HepG2 (cell line): ENCODE results near the gene CACNA1H. TPM values are rescaled to one million over a fixed set of nuclear protein-coding genes. Genes with fewer than 3 reads are reported as not detected.

Experiments
- ATF1 ChIP-seq: IDR thresholded peaks from 2 replicates; pipeline ENCODE4 v1.6.1; 2016; ENCODE audit warnings: mild to moderate bottlenecking, control low read depth
- BRCA1 ChIP-seq: sonication (generic); formaldehyde crosslinking; IDR thresholded peaks from 2 replicates; pipeline ENCODE4 v1.4.0; 2020; ENCODE audit warnings: missing genetic modification reagents
- CENPBD1 ChIP-seq: sonication (generic); formaldehyde crosslinking; IDR thresholded peaks from 2 replicates; pipeline ENCODE4 v1.8.0; 2022; ENCODE audit warnings: missing genetic modification reagents, low read depth, mild to moderate bottlenecking, borderline replicate concordance
- CSRNP1 ChIP-seq: sonication (generic); formaldehyde crosslinking; IDR thresholded peaks from 2 replicates; pipeline ENCODE4 v1.8.1; 2023; ENCODE audit warnings: mild to moderate bottlenecking, missing genetic modification reagents
- FOXM1 ChIP-seq: sonication (generic); formaldehyde crosslinking; IDR thresholded peaks from 2 replicates; pipeline ENCODE4 v1.5.0; 2020; ENCODE audit warnings: missing genetic modification reagents
- GPN1 ChIP-seq: sonication (generic); formaldehyde crosslinking; IDR thresholded peaks from 2 replicates; pipeline ENCODE4 v1.5.1; 2020; ENCODE audit warnings: missing genetic modification reagents, borderline replicate concordance
- KAT7 ChIP-seq: IDR thresholded peaks from 2 replicates; pipeline ENCODE4 v1.6.1; 2018; ENCODE audit warnings: borderline replicate concordance, missing compliant biosample characterization
- KLF6 ChIP-seq: IDR thresholded peaks from 2 replicates; pipeline ENCODE4 v1.8.0; 2016; ENCODE audit warnings: missing biosample characterization, missing genetic modification reagents
- MEIS1 ChIP-seq: sonication (generic); formaldehyde crosslinking; IDR thresholded peaks from 2 replicates; pipeline ENCODE4 v1.9.0; 2021; ENCODE audit warnings: mild to moderate bottlenecking, missing genetic modification reagents, moderate library complexity, borderline replicate concordance
- MXD1 ChIP-seq: sonication (generic); formaldehyde crosslinking; IDR thresholded peaks from 2 replicates; pipeline ENCODE4 v1.4.0; 2020; ENCODE audit warnings: mild to moderate bottlenecking, missing genetic modification reagents
- NR1H2 ChIP-seq: sonication (generic); formaldehyde crosslinking; IDR thresholded peaks from 2 replicates; pipeline ENCODE4 v1.8.1; 2022; ENCODE audit warnings: low read depth, missing genetic modification reagents, borderline replicate concordance
- POLR2G ChIP-seq: fragments of 200-400 bp; formaldehyde crosslinking; IDR thresholded peaks from 2 replicates; pipeline ENCODE4 v1.6.1; 2018; ENCODE audit warnings: mild to moderate bottlenecking, low read depth, low read length, moderate library complexity
- PTBP1 ChIP-seq: fragments of 200-400 bp; formaldehyde crosslinking; IDR thresholded peaks from 2 replicates; pipeline ENCODE4 v1.6.1; 2018; ENCODE audit warnings: low read length, low read depth; ENCODE audit not compliant: poor library complexity, severe bottlenecking
- SSRP1 ChIP-seq: IDR thresholded peaks from 2 replicates; pipeline ENCODE4 v1.6.1; 2016; ENCODE audit warnings: control low read depth
- THAP11 ChIP-seq: IDR thresholded peaks from 2 replicates; pipeline ENCODE4 v1.6.1; 2016; ENCODE audit warnings: missing biosample characterization, missing genetic modification reagents
- THRA ChIP-seq: sonication (generic); formaldehyde crosslinking; IDR thresholded peaks from 2 replicates; pipeline ENCODE4 v1.4.0; 2020; ENCODE audit warnings: missing genetic modification reagents, borderline replicate concordance
- ZBTB43 ChIP-seq: sonication (generic); formaldehyde crosslinking; conservative IDR thresholded peaks from 2 replicates; pipeline ENCODE4 v1.4.0; 2020; ENCODE audit warnings: missing genetic modification reagents
- ZEB1 ChIP-seq: IDR thresholded peaks from 2 replicates; pipeline ENCODE4 v1.6.1; 2012; ENCODE audit warnings: mild to moderate bottlenecking, low read depth, inconsistent platforms; ENCODE audit not compliant: insufficient replicate concordance
- ZNF101 ChIP-seq: sonication (generic); formaldehyde crosslinking; IDR thresholded peaks from 2 replicates; pipeline ENCODE4 v1.4.0; 2020; ENCODE audit warnings: mild to moderate bottlenecking, low read depth, missing genetic modification reagents, borderline replicate concordance
- ZNF292 ChIP-seq: sonication (generic); formaldehyde crosslinking; IDR thresholded peaks from 2 replicates; pipeline ENCODE4 v1.8.1; 2022; ENCODE audit warnings: mild to moderate bottlenecking, low read depth, missing genetic modification reagents, borderline replicate concordance
- ZNF430 ChIP-seq: sonication (generic); formaldehyde crosslinking; IDR thresholded peaks from 2 replicates; pipeline ENCODE4 v1.9.0; 2021; ENCODE audit warnings: mild to moderate bottlenecking, missing genetic modification reagents
- ZNF891 ChIP-seq: sonication (generic); formaldehyde crosslinking; IDR thresholded peaks from 2 replicates; pipeline ENCODE4 v1.5.0; 2020; ENCODE audit warnings: mild to moderate bottlenecking, missing genetic modification reagents
- polyA plus RNA-seq, 8 experiments: library from polyadenylated mRNA; depleted of rRNA in 3 of 8; stranded (reverse) in 7 of 8; unstranded in 1 of 8; fragments of >200 nt; fragmentation: Illumina TruSeq in 4 of 8; extraction: Trizol in 4 of 8; gene quantifications; 2 replicates each; pipeline versions ENCODE4 v1.2.1 to v1.2.3, GENCODE V29; 2011 to 2016; ENCODE audit warnings: low read depth in 4 of 8, missing spikeins in 1 of 8, mixed read lengths in 1 of 8; ENCODE audit not compliant: insufficient read depth in 1 of 8
- total RNA-seq, 5 experiments: library from RNA; depleted of rRNA; stranded (reverse); fragments of >200 nt; fragmentation: Illumina TruSeq; extraction: Trizol; gene quantifications; 2 replicates each; pipeline ENCODE4 v1.2.3, GENCODE V29; 2016; ENCODE audit warnings: low read depth in 1 of 5

The CACNA1H gene
- total and polyA plus RNA-seq, 2 of the 13 experiments (the other 11 are each of a cell fraction or from before 2014, with no cell fraction given), result 0.40 to 1.8 TPM

- TF ChIP-seq CSRNP1 (CRISPR knock-in tag), result no peak
- peak; percentile 79 for TF ChIP-seq MXD1 (CRISPR knock-in tag)
- TF ChIP-seq ZNF292, result no peak
- TF ChIP-seq ATF1 (CRISPR knock-in tag), result no peak
- TF ChIP-seq PTBP1, result no peak
- TF ChIP-seq KAT7 (CRISPR knock-in tag), result no peak
- 0 out of 2 replicates have a peak, but pooled peaks have one; percentile 29 for TF ChIP-seq NR1H2
- peak; percentile 78 for TF ChIP-seq ZBTB43 (CRISPR knock-in tag)
- TF ChIP-seq KLF6 (CRISPR knock-in tag), result peak; percentile 85; the same call in 1 of the 2 replicates
- peak; percentile 76; the same call in 1 of the 2 replicates for TF ChIP-seq THRA (CRISPR knock-in tag)
- no peak for TF ChIP-seq CENPBD1 (CRISPR knock-in tag)
- peak; percentile 62; the same call in 1 of the 2 replicates for TF ChIP-seq GPN1 (CRISPR knock-in tag)
- no peak for TF ChIP-seq SSRP1 (CRISPR knock-in tag)
- peak; percentile 91; the same call in 1 of the 2 replicates for TF ChIP-seq ZNF891 (CRISPR knock-in tag)
- no peak for TF ChIP-seq THAP11
- TF ChIP-seq ZEB1, result no peak
- TF ChIP-seq BRCA1 (CRISPR knock-in tag), result peak; percentile 93
- TF ChIP-seq POLR2G, result no peak
- peak; percentile 89 for TF ChIP-seq ZNF430 (CRISPR knock-in tag)
- TF ChIP-seq MEIS1 (CRISPR knock-in tag), result 0 out of 2 replicates have a peak, but pooled peaks have one; percentile 26
- TF ChIP-seq FOXM1, result 0 out of 2 replicates have a peak, but pooled peaks have one; percentile 73
- TF ChIP-seq ZNF101 (CRISPR knock-in tag), result 0 out of 2 replicates have a peak, but pooled peaks have one; percentile 35
These were observed 35.7 kb downstream of the CACNA1H start (continued) for GRCh38 chr16:1188432-1189189.
